Rectal smooth muscle tissue (tissue), 1 donor: ENCODE data around the gene MFSD12.
"Not testable (repeated sequence)": the region's sequence is repeated elsewhere in the genome, so short reads cannot be mapped to it uniquely, and the experiment has no call there.

Experiments
- H3K27ac ChIP-seq: one replicate; pipeline ENCODE4 v1.7.0; 2013; ENCODE audit warnings: low read depth, low read length, inconsistent platforms
- H3K27me3 ChIP-seq: one replicate; pipeline ENCODE4 v1.7.0; 2013; ENCODE audit warnings: low read length; ENCODE audit not compliant: control insufficient read depth, insufficient read depth
- H3K36me3 ChIP-seq: one replicate; pipeline ENCODE4 v1.7.0; 2013; ENCODE audit warnings: low read length; ENCODE audit not compliant: control insufficient read depth, insufficient read depth
- H3K4me1 ChIP-seq: one replicate; pipeline ENCODE4 v1.7.0; 2013; ENCODE audit warnings: low read length; ENCODE audit not compliant: control insufficient read depth, insufficient read depth
- H3K4me3 ChIP-seq: one replicate; pipeline ENCODE4 v1.7.0; 2013; ENCODE audit warnings: low read length
- H3K9ac ChIP-seq: one replicate; pipeline ENCODE4 v1.7.0; 2013; ENCODE audit warnings: low read length

The MFSD12 gene

GRCh38 chr19:3578390-3578789, 21.0 kb upstream of the MFSD12 start:
- no peak overlapping the region for H3K9ac ChIP-seq
- H3K27me3 ChIP-seq, result no peaks in the 10 kb centered on the region
- no peak overlapping the region for H3K4me3 ChIP-seq
- no peaks in the 10 kb centered on the region for H3K36me3 ChIP-seq
- no peak overlapping the region for H3K27ac ChIP-seq
- peaks cover 11% of the 10 kb centered on the region for H3K4me1 ChIP-seq

GRCh38 chr19:3577723-3578344, 20.4 kb upstream of the MFSD12 start:
- Histone ChIP-seq H3K4me3 (no peak overlapping the region), H3K27me3 (no peaks in the 10 kb centered on the region), H3K27ac (no peak overlapping the region), H3K4me1 (peaks cover 11% of the 10 kb centered on the region), H3K36me3 (no peaks in the 10 kb centered on the region), H3K9ac (no peak overlapping the region)

GRCh38 chr19:3576696-3577443, 19.5 kb upstream of the MFSD12 start:
- Histone ChIP-seq H3K36me3 (no peaks in the 10 kb centered on the region), H3K4me3 (peak overlapping the region; percentile 65), H3K27ac (peak overlapping the region; percentile 16), H3K9ac (no peak overlapping the region), H3K27me3 (no peaks in the 10 kb centered on the region), H3K4me1 (peaks cover 15% of the 10 kb centered on the region)

GRCh38 chr19:3575949-3576673, 18.7 kb upstream of the MFSD12 start:
- H3K4me1 ChIP-seq, result peaks cover 15% of the 10 kb centered on the region
- peak overlapping the region; percentile 65 for H3K4me3 ChIP-seq
- peak overlapping the region; percentile 16 for H3K27ac ChIP-seq
- H3K9ac ChIP-seq, result no peak overlapping the region
- H3K36me3 ChIP-seq, result no peaks in the 10 kb centered on the region
- H3K27me3 ChIP-seq, result no peaks in the 10 kb centered on the region

- Histone ChIP-seq H3K27ac (no peak overlapping the region), H3K4me1 (peaks cover 13% of the 10 kb centered on the region), H3K27me3 (no peaks in the 10 kb centered on the region), H3K9ac (no peak overlapping the region), H3K4me3 (no peak overlapping the region), H3K36me3 (no peaks in the 10 kb centered on the region)
Observed at GRCh38 chr19:3575260-3575741, 17.9 kb upstream of the MFSD12 start.

GRCh38 chr19:3573858-3574637, 16.7 kb upstream of the MFSD12 start:
- Histone ChIP-seq H3K27me3 (no peaks in the 10 kb centered on the region), H3K4me3 (peak overlapping the region; percentile 86), H3K36me3 (no peaks in the 10 kb centered on the region), H3K27ac (no peak overlapping the region), H3K4me1 (peaks cover 13% of the 10 kb centered on the region), H3K9ac (no peak overlapping the region)

- no peaks in the 10 kb centered on the region for H3K27me3 ChIP-seq
- no peak overlapping the region for H3K9ac ChIP-seq
- peak overlapping the region; percentile 86 for H3K4me3 ChIP-seq
- H3K36me3 ChIP-seq, result no peaks in the 10 kb centered on the region
- peak overlapping the region; percentile 66 for H3K27ac ChIP-seq
- H3K4me1 ChIP-seq, result peaks cover 13% of the 10 kb centered on the region
Observed at GRCh38 chr19:3573162-3573857, 15.9 kb upstream of the MFSD12 start.

GRCh38 chr19:3572855-3573161, 15.4 kb upstream of the MFSD12 start, which contains the start of gene HMG20B:
HMG20B (plus strand) TSS chr19:3572944; CDS start chr19:3573310, 366 bp downstream.
- peak within 1 kb of the TSS; percentile 87 for H3K4me3 ChIP-seq
- peak within 1 kb of the TSS; percentile 57 for H3K9ac ChIP-seq
- H3K27ac ChIP-seq, result peak within 1 kb of the TSS; percentile 66
- no peaks in the 10 kb centered on the region for H3K36me3 ChIP-seq
- no peaks in the 10 kb centered on the region for H3K27me3 ChIP-seq
- H3K4me1 ChIP-seq, result peaks cover 13% of the 10 kb centered on the region

GRCh38 chr19:3572132-3572854, 14.9 kb upstream of the MFSD12 start:
- Histone ChIP-seq H3K36me3 (no peaks in the 10 kb centered on the region), H3K27ac (peak overlapping the region; percentile 24), H3K27me3 (no peaks in the 10 kb centered on the region), H3K4me3 (peak overlapping the region; percentile 87), H3K4me1 (peaks cover 13% of the 10 kb centered on the region), H3K9ac (peak overlapping the region; percentile 57)

- H3K4me1 ChIP-seq, result peaks cover 4% of the 10 kb centered on the region
- H3K27ac ChIP-seq, result no peak overlapping the region
- no peaks in the 10 kb centered on the region for H3K36me3 ChIP-seq
- no peaks in the 10 kb centered on the region for H3K27me3 ChIP-seq
- H3K9ac ChIP-seq, result no peak overlapping the region
- no peak overlapping the region for H3K4me3 ChIP-seq
Observed at GRCh38 chr19:3570606-3571011, 13.2 kb upstream of the MFSD12 start.

- H3K27ac ChIP-seq, H3K27me3 ChIP-seq: not testable (repeated sequence)
Observed at GRCh38 chr19:3570042-3570441, 12.7 kb upstream of the MFSD12 start.

More at GRCh38 chr19:3570042-3570441, 12.7 kb upstream of the MFSD12 start:
- H3K4me3 ChIP-seq, H3K9ac ChIP-seq, H3K4me1 ChIP-seq, H3K36me3 ChIP-seq: not testable (repeated sequence)
